ENCODE data around the gene HOXC11.
A peak's percentile ranks its signal among the peaks of the same experiment; 100 is the strongest.

HOXC11 gene

GRCh38 chr12:53991077-53991460, 18.1 kb downstream of the HOXC11 start:
- peak; percentile 17 for ATAC-seq
- no peak for TF ChIP-seq ZNF565 (CRISPR knock-in tag; conservative IDR thresholded peaks at IDR 0.05; ENCODE audit: low read depth)
- no peak for TF ChIP-seq GLIS3 (CRISPR knock-in tag; IDR thresholded peaks at IDR 0.05)
- no peak for TF ChIP-seq TCF4 (CRISPR knock-in tag; IDR thresholded peaks at IDR 0.05; ENCODE audit: borderline replicate concordance)
- no peak for TF ChIP-seq RARB (CRISPR knock-in tag; IDR thresholded peaks at IDR 0.05)
- TF ChIP-seq ISL1 (CRISPR knock-in tag; IDR thresholded peaks at IDR 0.05) = no peak
- TF ChIP-seq ZC3H10 (CRISPR knock-in tag; IDR thresholded peaks at IDR 0.05) = no peak
- no peak for TF ChIP-seq POU6F1 (CRISPR knock-in tag; IDR thresholded peaks at IDR 0.05; ENCODE audit: borderline replicate concordance, low read depth)
- TF ChIP-seq OSR1 (CRISPR knock-in tag; IDR thresholded peaks at IDR 0.05) = no peak
- no peak for TF ChIP-seq CREB5 (CRISPR knock-in tag; IDR thresholded peaks at IDR 0.05; ENCODE audit: low read depth)
- no peak for TF ChIP-seq PPARA (CRISPR knock-in tag; IDR thresholded peaks at IDR 0.05; ENCODE audit: borderline replicate concordance)

- ATAC-seq = no peak
- TF ChIP-seq ARNTL (CRISPR knock-in tag; IDR thresholded peaks at IDR 0.05; ENCODE audit: borderline replicate concordance, low read depth) = no peak
- no peak for TF ChIP-seq CSDC2 (CRISPR knock-in tag; IDR thresholded peaks at IDR 0.05)
- TF ChIP-seq ZFP30 (CRISPR knock-in tag; IDR thresholded peaks at IDR 0.05) = no peak
- no peak for TF ChIP-seq ESRRG (CRISPR knock-in tag; IDR thresholded peaks at IDR 0.05)
- no peak for TF ChIP-seq CSRNP3 (CRISPR knock-in tag; IDR thresholded peaks at IDR 0.05)
- TF ChIP-seq TOX (CRISPR knock-in tag; IDR thresholded peaks at IDR 0.05; ENCODE audit: borderline replicate concordance) = no peak
- no peak for TF ChIP-seq ZFP3 (CRISPR knock-in tag; IDR thresholded peaks at IDR 0.05)
- no peak for TF ChIP-seq ZC3H10 (CRISPR knock-in tag; IDR thresholded peaks at IDR 0.05)
- no peak for TF ChIP-seq ZNF70 (CRISPR knock-in tag; IDR thresholded peaks at IDR 0.05)
- no peak for TF ChIP-seq RARB (CRISPR knock-in tag; IDR thresholded peaks at IDR 0.05)
- TF ChIP-seq PPARA (CRISPR knock-in tag; IDR thresholded peaks at IDR 0.05; ENCODE audit: borderline replicate concordance) = no peak
- no peak for TF ChIP-seq PATZ1 (CRISPR knock-in tag; IDR thresholded peaks at IDR 0.05; ENCODE audit: borderline replicate concordance)
- TF ChIP-seq OSR1 (CRISPR knock-in tag; IDR thresholded peaks at IDR 0.05) = no peak
Measured at GRCh38 chr12:53992377-53992889, 19.5 kb downstream of the HOXC11 start.

GRCh38 chr12:53993162-53994008, 20.5 kb downstream of the HOXC11 start:
- no peak for ATAC-seq
- TF ChIP-seq ZFP30 (CRISPR knock-in tag; IDR thresholded peaks at IDR 0.05) (no peak), CSDC2 (CRISPR knock-in tag; IDR thresholded peaks at IDR 0.05) (no peak), TOX (CRISPR knock-in tag; IDR thresholded peaks at IDR 0.05; ENCODE audit: borderline replicate concordance) (no peak), RARB (CRISPR knock-in tag; IDR thresholded peaks at IDR 0.05) (no peak), OSR1 (CRISPR knock-in tag; IDR thresholded peaks at IDR 0.05) (no peak), ARNTL (CRISPR knock-in tag; IDR thresholded peaks at IDR 0.05; ENCODE audit: borderline replicate concordance, low read depth) (no peak), ESRRG (CRISPR knock-in tag; IDR thresholded peaks at IDR 0.05) (no peak), TCF4 (CRISPR knock-in tag; IDR thresholded peaks at IDR 0.05; ENCODE audit: borderline replicate concordance) (no peak), TSHZ2 (CRISPR knock-in tag; IDR thresholded peaks at IDR 0.05) (no peak), PPARA (CRISPR knock-in tag; IDR thresholded peaks at IDR 0.05; ENCODE audit: borderline replicate concordance) (no peak), CSRNP3 (CRISPR knock-in tag; IDR thresholded peaks at IDR 0.05) (no peak)
